CD4-positive, alpha-beta T cell (primary cell): ENCODE results near the gene DYRK1A. TPM values are rescaled to one million over a fixed set of nuclear protein-coding genes. Genes with fewer than 3 reads are reported as not detected.

ENCODE experiments used
- ATAC-seq: fragments of 200-7000 bp; cut with Tn5 transposase; one replicate; pipeline ENCODE4 v1.10.0; 2022; ENCODE audit warnings: mild to moderate bottlenecking; ENCODE audit not compliant: poor library complexity
- CTCF ChIA-PET: fragments of 350-600 bp; sonication (Branson Sonifier 250); formaldehyde crosslinking; loops from one replicate; lab custom pipeline; 2021; ENCODE audit warnings: antibody characterized with exemption, inconsistent platforms; lab: Charles Lee
- POLR2A ChIA-PET: fragments of 350-600 bp; sonication (Branson Sonifier 250); formaldehyde crosslinking; loops from one replicate; lab custom pipeline; 2021; ENCODE audit warnings: antibody characterized with exemption, inconsistent platforms; lab: Charles Lee
- DNase-seq, 14 experiments: peaks; one replicate each; pipeline ENCODE4 v3.0.0-alpha.2; 2013 to 2020; ENCODE audit warnings: mixed read lengths in 2 of 14
- H3K27ac ChIP-seq, 2 donors: one replicate each; pipeline versions ENCODE4 v1.5.1 to v1.7.0; 2013; ENCODE audit warnings: low read length in 2 of 2, low read depth in 1 of 2, mild to moderate bottlenecking in 1 of 2
- H3K27me3 ChIP-seq, 2 experiments: 1 replicate in 1 of 2; 2 replicates in 1 of 2; pipeline versions ENCODE4 v1.6.1 to v1.7.0; 2013; ENCODE audit warnings: low read length in 2 of 2, control low read depth in 1 of 2, mild to moderate bottlenecking in 1 of 2, moderate library complexity in 1 of 2; ENCODE audit not compliant: insufficient read depth in 2 of 2, control insufficient read depth in 1 of 2
- H3K36me3 ChIP-seq: one replicate; pipeline ENCODE4 v1.6.1; 2013; ENCODE audit warnings: low read length, control low read depth; ENCODE audit not compliant: insufficient read depth
- H3K4me1 ChIP-seq: one replicate; pipeline ENCODE4 v1.6.1; 2013; ENCODE audit warnings: low read length, control low read depth; ENCODE audit not compliant: insufficient read depth
- H3K4me3 ChIP-seq: one replicate; pipeline ENCODE4 v1.5.1; 2013; ENCODE audit warnings: mild to moderate bottlenecking, low read length, moderate library complexity
- H3K9me3 ChIP-seq, 2 experiments: 1 replicate in 1 of 2; 2 replicates in 1 of 2; pipeline versions ENCODE4 v1.6.1 to v1.7.0; 2013; ENCODE audit warnings: low read length in 2 of 2, mild to moderate bottlenecking in 2 of 2, control low read depth in 1 of 2, moderate library complexity in 1 of 2; ENCODE audit not compliant: control insufficient read depth in 1 of 2, insufficient read depth in 1 of 2
- H3K27ac Mint-ChIP-seq: one replicate; pipeline ENCODE4 v1.8.0; 2020; ENCODE audit warnings: mixed read lengths
- H3K27me3 Mint-ChIP-seq: one replicate; pipeline ENCODE4 v1.8.0; 2021; ENCODE audit warnings: mixed read lengths
- H3K36me3 Mint-ChIP-seq: one replicate; pipeline ENCODE4 v1.8.0; 2021; ENCODE audit warnings: low read depth, mixed read lengths
- H3K4me1 Mint-ChIP-seq: one replicate; pipeline ENCODE4 v1.8.0; 2021; ENCODE audit warnings: low read depth, mixed read lengths
- H3K4me3 Mint-ChIP-seq: one replicate; pipeline ENCODE4 v1.8.0; 2020; ENCODE audit warnings: mild to moderate bottlenecking, mixed read lengths
- H3K9me3 Mint-ChIP-seq: one replicate; pipeline ENCODE4 v1.8.0; 2020; ENCODE audit warnings: mixed read lengths
- CTCF ChIP-seq: fragments of 200-600 bp; IDR thresholded peaks from one replicate; pipeline ENCODE4 v1.8.0; 2022; ENCODE audit warnings: antibody characterized with exemption, mild to moderate bottlenecking
- intact Hi-C, 2 experiments: fragments of 100-400 bp; cut with DNase I in 1 of 2; cut with micrococcal nuclease in 1 of 2; formaldehyde crosslinking; loops; one replicate each; pipeline versions ENCODE4 v1.15.1 to v1.9.0; 2023 to 2025; cut with DNase I, micrococcal nuclease
- total RNA-seq, 174 experiments: library from RNA in 2 of 174; stranded (reverse) in 2 of 174; gene quantifications; one replicate each; pipeline ENCODE4 v1.2.3 and lab custom pipeline; 2021 to 2026

Gene DYRK1A
- total RNA-seq, 2 experiments from 2014 or later, result 135 to 145 TPM

- Mint-ChIP-seq H3K4me3 (no peak overlapping the region), H3K27me3 (peaks cover 6% of the 10 kb centered on the region), H3K4me1 (no peaks in the 10 kb centered on the region), H3K36me3 (no peaks in the 10 kb centered on the region), H3K27ac (no peak overlapping the region), H3K9me3 (peaks cover 8% of the 10 kb centered on the region)
- POLR2A ChIA-PET, result no interaction called here
- TF ChIP-seq CTCF, result no peak
- H3K9me3 ChIP-seq, result peaks cover 5 to 17% of the 10 kb centered on the region in 2 experiments
- no peak overlapping the region for H3K4me3 ChIP-seq
- H3K27ac ChIP-seq, result no peak overlapping the region
- ATAC-seq, result no peak
- H3K36me3 ChIP-seq, result no peaks in the 10 kb centered on the region
- intact Hi-C loops, result no loop called here
- no peak for DNase-seq
- CTCF ChIA-PET, result no interaction called here
- no peaks in the 10 kb centered on the region for H3K27me3 ChIP-seq
- H3K4me1 ChIP-seq, result no peaks in the 10 kb centered on the region
These were observed 209.0 kb downstream of the DYRK1A start for GRCh38 chr21:37575580-37575979.

Other genes with a start within 250 kb of the DYRK1A start
- 10 to 100 TPM; 31.8 to 36.0 TPM for gene VPS26C, start 99.4 kb upstream of the DYRK1A start, total RNA-seq